HUES48 (cell line): ENCODE results near the gene KRT33B.
"Not testable (repeated sequence)": the region's sequence is repeated elsewhere in the genome, so short reads cannot be mapped to it uniquely, and the experiment has no call there.

Source experiments
- H3K27ac ChIP-seq: one replicate; pipeline ENCODE4 v1.7.0; 2013; ENCODE audit warnings: low read depth, low read length, inconsistent platforms
- H3K27me3 ChIP-seq: 2 replicates; pipeline ENCODE4 v1.6.1; 2013; ENCODE audit warnings: mild to moderate bottlenecking, low read length; ENCODE audit not compliant: control insufficient read depth, insufficient read depth
- H3K36me3 ChIP-seq: 2 replicates; pipeline ENCODE4 v1.6.1; 2013; ENCODE audit warnings: low read length; ENCODE audit not compliant: control insufficient read depth, insufficient read depth
- H3K4me1 ChIP-seq: 2 replicates; pipeline ENCODE4 v1.6.1; 2013; ENCODE audit warnings: mild to moderate bottlenecking, low read length; ENCODE audit not compliant: control insufficient read depth, insufficient read depth
- H3K4me3 ChIP-seq: 2 replicates; pipeline ENCODE4 v1.5.1; 2013; ENCODE audit warnings: mild to moderate bottlenecking, low read depth, low read length
- H3K9ac ChIP-seq: 2 replicates; pipeline ENCODE4 v1.6.1; 2013; ENCODE audit warnings: mild to moderate bottlenecking, low read depth, low read length, moderate library complexity
- H3K9me3 ChIP-seq: 2 replicates; pipeline ENCODE4 v1.6.1; 2013; ENCODE audit warnings: low read length; ENCODE audit not compliant: control insufficient read depth, insufficient read depth

KRT33B gene

DNA sequence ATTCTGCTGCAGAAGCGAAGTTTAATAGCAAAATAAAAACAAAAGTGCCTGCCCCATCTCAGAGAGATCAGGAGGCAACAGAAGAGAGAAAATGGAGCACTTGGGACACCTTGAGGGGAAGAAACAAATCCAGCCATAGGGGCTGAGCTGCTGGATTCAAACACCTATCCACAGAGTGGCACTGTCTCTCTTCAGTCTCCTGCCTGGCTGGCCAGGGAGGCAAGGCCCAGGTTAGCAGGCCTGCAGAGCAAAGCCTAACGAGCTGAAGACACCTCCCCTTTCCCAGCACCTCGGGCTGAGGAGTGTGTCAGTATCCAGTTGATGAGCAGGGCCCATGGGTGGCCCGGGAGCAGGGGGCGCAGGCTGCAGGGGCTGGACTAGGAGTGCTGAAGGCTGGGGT, 36.6 kb upstream of the KRT33B start:
- Histone ChIP-seq H3K27ac (no peak overlapping the region), H3K9ac (no peak overlapping the region), H3K27me3 (no peaks in the 10 kb centered on the region), H3K36me3 (no peaks in the 10 kb centered on the region), H3K4me1 (no peaks in the 10 kb centered on the region), H3K4me3 (no peak overlapping the region), H3K9me3 (no peaks in the 10 kb centered on the region)

DNA sequence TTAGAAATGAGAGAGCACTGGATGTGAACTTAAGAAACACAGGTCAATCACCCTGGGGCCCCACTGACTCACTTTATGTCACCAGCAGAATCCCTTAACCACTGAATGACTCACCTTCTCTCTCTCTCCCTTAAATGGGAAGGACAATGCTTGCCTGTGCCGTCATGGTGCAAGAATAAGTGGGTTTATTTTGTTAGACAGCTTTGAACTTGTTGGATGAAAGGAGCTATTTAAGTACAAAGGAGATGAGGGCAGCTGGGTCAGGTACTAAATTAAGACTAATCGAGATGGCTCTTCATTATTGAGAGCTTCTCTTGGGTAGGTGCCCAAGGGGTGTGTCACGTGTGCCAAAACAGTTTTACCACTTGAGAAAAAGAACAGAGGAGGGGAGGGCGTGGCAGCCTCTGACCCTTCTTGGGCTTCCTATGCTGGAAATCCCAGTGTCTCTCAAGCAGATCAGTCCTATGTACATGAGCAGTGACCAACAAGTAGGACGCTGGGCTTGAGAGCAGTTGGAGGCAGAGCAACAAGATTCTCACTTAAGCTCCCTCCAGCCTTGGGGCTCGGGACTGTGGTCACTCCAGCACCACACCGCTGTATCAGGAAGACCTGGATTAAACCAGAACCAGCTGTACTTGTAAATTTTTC, 34.5 kb upstream of the KRT33B start:
- no peak overlapping the region for H3K27ac ChIP-seq

DNA sequence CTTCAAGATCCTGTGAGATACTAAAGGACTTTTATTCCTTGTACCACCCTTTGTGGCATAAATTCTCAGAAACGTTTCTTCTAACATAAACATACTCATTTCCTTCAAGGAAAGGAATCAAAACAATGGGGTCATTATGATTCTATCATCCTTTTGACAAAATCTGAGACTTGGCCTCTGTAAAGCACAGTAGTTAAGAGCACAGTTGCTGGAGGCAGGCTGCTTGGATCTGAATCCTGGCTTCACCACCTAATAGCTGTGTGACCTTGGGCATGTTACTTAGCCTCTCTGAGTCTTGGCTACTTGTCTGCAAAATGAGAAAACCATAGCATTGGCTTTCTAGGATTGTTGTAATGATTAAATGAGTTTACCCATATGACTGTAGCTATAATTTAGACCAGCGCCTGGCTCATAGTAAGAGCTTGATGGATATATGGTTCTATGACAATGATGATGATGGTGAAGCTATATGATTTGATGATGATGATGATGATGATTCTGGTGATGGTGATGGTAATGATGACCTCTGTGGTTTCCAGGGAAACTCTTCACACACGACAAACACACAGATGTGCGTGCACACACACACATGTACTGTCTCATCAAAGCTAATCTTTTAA, 33.9 kb upstream of the KRT33B start:
- H3K9ac ChIP-seq = no peak overlapping the region
- H3K27ac ChIP-seq = no peak overlapping the region
- H3K27me3 ChIP-seq = no peaks in the 10 kb centered on the region
- H3K36me3 ChIP-seq = no peaks in the 10 kb centered on the region
- no peak overlapping the region for H3K4me3 ChIP-seq
- H3K9me3 ChIP-seq = no peaks in the 10 kb centered on the region
- no peaks in the 10 kb centered on the region for H3K4me1 ChIP-seq

More for the DNA sequence above, 34.5 kb upstream of the KRT33B start:
- Histone ChIP-seq H3K9me3 (no peaks in the 10 kb centered on the region), H3K4me1 (no peaks in the 10 kb centered on the region), H3K27me3 (no peaks in the 10 kb centered on the region), H3K9ac (no peak overlapping the region), H3K36me3 (no peaks in the 10 kb centered on the region), H3K4me3 (no peak overlapping the region)

DNA sequence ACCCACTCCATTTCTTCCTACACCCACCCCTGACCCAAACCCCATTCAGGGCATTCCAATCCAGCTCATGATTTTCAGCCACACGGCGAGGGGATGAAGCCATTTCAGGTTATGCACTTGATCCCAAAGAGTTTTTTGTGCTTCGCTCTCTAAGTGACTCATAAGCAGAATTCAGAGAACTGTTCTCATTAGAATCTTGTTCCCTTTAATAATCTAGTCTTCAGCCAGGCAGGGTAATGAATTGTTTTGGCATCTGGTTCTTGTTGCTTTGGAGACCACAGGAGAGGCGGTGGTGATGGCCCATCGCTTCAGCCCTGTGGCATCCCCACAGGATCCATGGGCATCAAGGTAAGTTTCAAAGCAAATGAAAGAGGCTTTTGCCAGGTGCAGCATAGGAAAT, 32.5 kb upstream of the KRT33B start:
- Histone ChIP-seq H3K9me3 (no peaks in the 10 kb centered on the region), H3K4me3 (no peak overlapping the region), H3K36me3 (no peaks in the 10 kb centered on the region), H3K27ac (no peak overlapping the region), H3K27me3 (no peaks in the 10 kb centered on the region), H3K9ac (no peak overlapping the region), H3K4me1 (no peaks in the 10 kb centered on the region)

DNA sequence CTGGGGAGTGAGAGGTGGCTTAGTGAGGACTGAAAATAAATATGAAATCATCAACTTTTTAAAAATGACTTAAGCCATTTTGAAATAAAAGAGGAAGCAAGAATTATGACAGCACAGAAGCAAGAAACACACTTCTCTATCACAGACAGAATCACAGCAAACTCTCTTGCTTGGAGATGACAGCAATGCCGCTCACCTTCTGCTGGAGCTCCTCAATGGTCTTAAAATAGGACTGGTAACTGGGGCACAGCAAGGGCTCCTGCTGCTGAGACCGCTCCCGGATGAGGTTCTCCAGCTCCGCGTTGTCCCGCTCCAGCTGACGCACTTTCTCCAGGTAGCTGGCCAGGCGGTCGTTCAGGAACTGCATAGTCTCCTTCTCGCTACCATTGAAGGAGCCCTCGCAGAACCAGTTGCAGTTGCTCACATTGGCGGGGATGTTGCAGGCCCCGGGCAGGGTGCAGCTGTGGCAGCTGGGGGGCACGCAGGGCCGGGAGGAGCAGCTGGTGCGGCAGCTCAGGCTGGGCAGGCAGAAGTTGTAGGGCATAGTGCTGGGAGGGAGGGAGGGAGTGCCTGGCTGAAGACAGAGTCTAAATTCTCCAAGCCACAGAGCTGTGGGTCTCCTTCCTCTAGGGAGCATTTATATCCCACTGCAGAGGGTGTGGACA, 27.5 kb upstream of the KRT33B start, which contains the start of gene KRT31:
TSS of gene KRT31 (minus strand) at position 613 of the 665 bp plus-strand sequence. CDS start at position 544, 69 bp downstream.
- Histone ChIP-seq H3K4me3 (no peak within 1 kb of the TSS), H3K4me1 (no peaks in the 10 kb centered on the region), H3K27ac (no peak within 1 kb of the TSS), H3K9me3 (no peaks in the 10 kb centered on the region), H3K36me3 (no peaks in the 10 kb centered on the region), H3K9ac (no peak within 1 kb of the TSS), H3K27me3 (no peaks in the 10 kb centered on the region)

DNA sequence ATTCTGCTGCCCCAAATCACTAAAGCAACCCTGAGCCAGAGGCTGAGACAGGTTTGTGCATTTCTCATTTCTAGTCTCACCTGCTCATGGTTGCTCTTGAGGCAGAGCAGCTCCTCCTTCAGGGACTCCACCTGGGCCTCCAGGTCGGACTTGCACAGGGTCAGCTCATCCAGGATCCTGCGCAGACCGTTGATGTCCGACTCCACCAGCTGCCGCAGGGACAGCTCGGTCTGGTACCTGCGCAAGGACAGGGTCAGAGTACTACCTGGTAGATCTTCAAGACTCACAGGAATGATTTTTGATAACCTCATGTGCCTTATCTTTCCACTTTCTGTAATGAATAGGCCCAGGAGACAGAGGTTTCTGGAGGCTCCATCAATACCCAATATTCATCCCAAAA, 26.7 kb upstream of the KRT33B start:
- H3K27ac ChIP-seq = no peak overlapping the region
- no peak overlapping the region for H3K4me3 ChIP-seq
- H3K4me1 ChIP-seq = no peaks in the 10 kb centered on the region
- H3K9ac ChIP-seq = no peak overlapping the region
- H3K36me3 ChIP-seq = no peaks in the 10 kb centered on the region
- no peaks in the 10 kb centered on the region for H3K9me3 ChIP-seq
- H3K27me3 ChIP-seq = no peaks in the 10 kb centered on the region

DNA sequence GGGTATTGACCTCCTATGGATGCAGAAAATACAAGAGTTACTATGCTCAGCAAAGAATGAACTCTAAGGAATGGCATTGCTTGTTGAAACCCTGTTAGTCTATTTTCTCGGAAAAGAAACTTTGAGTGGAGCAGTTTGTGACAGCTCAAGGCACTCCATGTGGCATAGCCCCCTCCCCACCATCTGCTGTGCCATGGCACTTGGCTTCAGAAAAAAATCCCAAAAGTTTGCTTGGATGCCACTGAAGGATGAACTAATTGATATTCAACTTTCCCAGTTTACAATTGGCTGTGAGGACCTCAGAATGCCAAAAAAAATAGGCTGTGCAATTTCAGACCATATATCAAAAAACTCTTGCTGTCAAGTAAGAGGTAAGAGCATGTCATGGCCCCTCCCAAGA, 26.0 kb upstream of the KRT33B start:
- H3K27ac ChIP-seq = no peak overlapping the region
- H3K4me1 ChIP-seq = no peaks in the 10 kb centered on the region
- H3K36me3 ChIP-seq = no peaks in the 10 kb centered on the region
- no peak overlapping the region for H3K4me3 ChIP-seq
- H3K9me3 ChIP-seq = no peaks in the 10 kb centered on the region
- no peaks in the 10 kb centered on the region for H3K27me3 ChIP-seq
- no peak overlapping the region for H3K9ac ChIP-seq

DNA sequence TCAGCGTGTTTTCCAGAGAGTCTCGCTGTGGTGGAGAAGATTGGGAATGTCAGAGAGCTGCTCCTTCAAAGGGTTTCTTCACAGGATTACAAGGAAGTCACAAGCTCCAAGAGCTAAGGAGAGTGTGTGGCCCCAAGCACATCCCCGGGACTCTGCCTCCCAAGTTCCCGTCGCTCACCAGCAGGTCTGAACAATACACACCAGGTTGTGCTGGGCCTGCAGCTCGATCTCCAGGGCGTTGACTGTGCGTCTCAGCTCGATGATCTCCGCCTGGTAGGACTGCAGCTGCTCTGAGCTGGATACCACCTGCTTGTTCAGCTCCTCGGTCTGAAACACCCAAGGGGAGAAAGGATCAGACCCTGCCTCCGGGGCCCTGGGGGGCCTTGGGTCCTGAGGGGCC, 25.4 kb upstream of the KRT33B start:
- H3K27ac ChIP-seq, H3K27me3 ChIP-seq, H3K36me3 ChIP-seq, H3K9me3 ChIP-seq, H3K4me3 ChIP-seq, H3K9ac ChIP-seq, H3K4me1 ChIP-seq: not testable (repeated sequence)

DNA sequence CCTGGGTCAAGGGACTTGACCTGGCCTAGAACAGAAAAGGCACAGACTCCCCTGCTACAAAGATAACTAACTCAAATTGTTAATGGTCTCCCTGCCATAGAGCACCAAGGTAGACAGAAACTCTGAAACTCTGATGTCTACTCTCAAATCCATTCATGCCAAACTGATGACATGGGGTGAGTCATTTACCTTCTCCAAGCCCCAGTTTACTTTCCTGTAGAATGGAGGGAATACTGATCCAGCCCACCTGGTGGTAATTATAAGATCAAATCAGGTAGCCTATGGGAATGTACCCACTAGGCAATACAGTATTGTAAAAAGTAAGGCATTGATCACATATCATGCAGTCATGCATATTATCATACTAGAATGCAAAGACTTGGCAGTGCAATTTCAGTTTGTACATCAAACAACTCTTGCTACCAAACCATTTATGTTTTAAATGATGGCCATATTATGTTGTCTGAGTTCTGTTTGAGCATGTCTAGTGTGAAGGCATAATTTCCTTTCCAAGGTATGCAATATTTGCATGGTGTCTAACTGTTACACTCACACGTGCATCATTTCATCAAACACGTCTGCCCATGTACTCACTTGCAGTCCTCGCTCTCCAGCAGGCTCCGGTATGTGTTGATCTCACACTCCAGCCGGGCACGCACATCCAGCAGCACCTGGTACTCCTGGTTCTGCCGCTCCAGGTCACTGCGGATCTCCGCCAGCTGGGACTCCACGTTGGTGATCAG, 24.8 kb upstream of the KRT33B start:
- Histone ChIP-seq H3K9ac (no peak overlapping the region), H3K9me3 (no peaks in the 10 kb centered on the region), H3K4me1 (no peaks in the 10 kb centered on the region), H3K36me3 (no peaks in the 10 kb centered on the region), H3K4me3 (no peak overlapping the region), H3K27ac (no peak overlapping the region), H3K27me3 (no peaks in the 10 kb centered on the region)

DNA sequence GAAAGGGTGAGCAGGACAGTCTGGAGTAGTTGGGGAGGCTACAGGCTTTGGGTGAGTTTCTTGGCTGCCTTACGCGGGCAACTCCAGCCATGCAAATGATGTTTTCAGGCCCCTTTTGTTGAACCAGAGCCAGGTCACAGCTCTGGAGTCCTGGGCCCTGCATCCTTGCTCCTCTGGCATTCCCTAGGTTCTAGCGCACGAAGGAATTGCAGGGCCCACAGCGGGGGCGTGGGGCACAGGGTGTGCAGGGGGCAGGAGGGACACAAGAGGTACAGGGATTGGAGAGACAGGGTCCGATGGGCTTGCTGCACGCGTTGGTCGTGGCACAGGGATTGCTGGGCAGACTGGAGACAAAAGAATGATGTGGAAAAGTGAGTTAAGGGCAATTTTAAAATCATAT, 24.2 kb upstream of the KRT33B start:
- H3K9me3 ChIP-seq = no peaks in the 10 kb centered on the region
- no peak overlapping the region for H3K9ac ChIP-seq
- no peaks in the 10 kb centered on the region for H3K27me3 ChIP-seq
- no peak overlapping the region for H3K27ac ChIP-seq
- no peak overlapping the region for H3K4me3 ChIP-seq
- H3K4me1 ChIP-seq = no peaks in the 10 kb centered on the region
- H3K36me3 ChIP-seq = no peaks in the 10 kb centered on the region

DNA sequence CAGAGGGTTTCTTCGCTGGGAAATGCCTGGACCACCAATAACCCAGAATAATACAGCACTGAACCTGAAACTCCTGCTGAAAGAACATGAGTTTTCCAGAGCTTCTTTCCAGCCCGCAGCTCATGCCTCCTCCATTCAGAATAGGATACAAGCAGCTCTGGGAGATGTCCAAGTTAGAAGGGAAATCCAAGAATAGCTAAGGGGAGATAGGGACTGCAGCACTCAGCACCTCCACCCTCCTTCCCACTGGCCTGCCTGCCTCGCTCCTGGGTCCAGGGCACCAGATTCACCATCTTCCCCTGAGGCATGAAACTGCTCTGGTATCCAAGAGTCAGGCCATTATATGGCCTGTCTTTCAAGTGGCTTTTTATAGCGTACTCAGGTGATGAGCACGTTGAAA, 23.7 kb upstream of the KRT33B start:
- Histone ChIP-seq H3K36me3 (no peaks in the 10 kb centered on the region), H3K4me1 (no peaks in the 10 kb centered on the region), H3K9ac (no peak overlapping the region), H3K9me3 (no peaks in the 10 kb centered on the region), H3K4me3 (no peak overlapping the region), H3K27me3 (no peaks in the 10 kb centered on the region), H3K27ac (no peak overlapping the region)
